Measurements from ENCODE around the gene GZF1.

The GZF1 gene

GRCh38 chr20:23406880-23407279 is 44.9 kb downstream of the GZF1 start:
- Histone ChIP-seq H2AFZ (ENCODE audit: low read depth, low read length, severe bottlenecking) (no peak overlapping the region), H3K9me2 (replicated peaks; ENCODE audit: insufficient read depth, low read length) (no peaks in the 10 kb centered on the region), H3K4me3 (ENCODE audit: insufficient read depth, low read length, poor library complexity, severe bottlenecking) (no peak overlapping the region), H3K9ac (ENCODE audit: low read length) (no peak overlapping the region), H3K79me2 (ENCODE audit: insufficient read depth, low read length) (peaks cover 82% of the 10 kb centered on the region), H3K27ac (ENCODE audit: low read depth, low read length) (no peak overlapping the region), H4K20me1 (ENCODE audit: low read depth, low read length) (no peaks in the 10 kb centered on the region), H3K36me3 (ENCODE audit: low read length) (0 out of 2 replicates have a peak, but pooled peaks cover 3% of the 10 kb centered on the region), H3K9me3 (ENCODE audit: insufficient read depth, low read length) (no peaks in the 10 kb centered on the region), H3K4me2 (ENCODE audit: low read depth, low read length, poor library complexity, severe bottlenecking) (no peak overlapping the region), H3F3A (ENCODE audit: insufficient read depth) (no peaks in the 10 kb centered on the region), H3K27me3 (ENCODE audit: low read length) (no peaks in the 10 kb centered on the region)
- TF ChIP-seq CTCF (IDR thresholded peaks at IDR 0.05; ENCODE audit: insufficient read depth, low read length, poor library complexity, severe bottlenecking) (no peak), EZH2phosphoT487 (conservative IDR thresholded peaks at IDR 0.05; ENCODE audit: low read length) (no peak)

GRCh38 chr20:23407781-23408464 is 45.9 kb downstream of the GZF1 start:
- Histone ChIP-seq H3K9me2 (replicated peaks; ENCODE audit: insufficient read depth, low read length) (no peaks in the 10 kb centered on the region), H3K36me3 (ENCODE audit: low read length) (no peaks in the 10 kb centered on the region), H3K9ac (ENCODE audit: low read length) (no peak overlapping the region), H4K20me1 (ENCODE audit: low read depth, low read length) (peaks cover under 1% of the 10 kb centered on the region; the same call in 1 of the 2 replicates), H3K27me3 (ENCODE audit: low read length) (no peaks in the 10 kb centered on the region), H2AFZ (ENCODE audit: low read depth, low read length, severe bottlenecking) (no peak overlapping the region), H3K9me3 (ENCODE audit: insufficient read depth, low read length) (no peaks in the 10 kb centered on the region), H3K27ac (ENCODE audit: low read depth, low read length) (no peak overlapping the region), H3K4me2 (ENCODE audit: low read depth, low read length, poor library complexity, severe bottlenecking) (no peak overlapping the region), H3K79me2 (ENCODE audit: insufficient read depth, low read length) (peaks cover 91% of the 10 kb centered on the region), H3F3A (ENCODE audit: insufficient read depth) (no peaks in the 10 kb centered on the region), H3K4me3 (ENCODE audit: insufficient read depth, low read length, poor library complexity, severe bottlenecking) (no peak overlapping the region)
- no peak for TF ChIP-seq CTCF (IDR thresholded peaks at IDR 0.05; ENCODE audit: insufficient read depth, low read length, poor library complexity, severe bottlenecking)
- no peak for TF ChIP-seq EZH2phosphoT487 (conservative IDR thresholded peaks at IDR 0.05; ENCODE audit: low read length)

- Histone ChIP-seq H3K79me2 (ENCODE audit: insufficient read depth, low read length) (peaks cover 98% of the 10 kb centered on the region), H3K27me3 (ENCODE audit: low read length) (no peaks in the 10 kb centered on the region), H3K9ac (ENCODE audit: low read length) (no peak overlapping the region), H3K36me3 (ENCODE audit: low read length) (no peaks in the 10 kb centered on the region), H2AFZ (ENCODE audit: low read depth, low read length, severe bottlenecking) (no peak overlapping the region), H3K9me2 (replicated peaks; ENCODE audit: insufficient read depth, low read length) (no peaks in the 10 kb centered on the region), H3F3A (ENCODE audit: insufficient read depth) (no peaks in the 10 kb centered on the region), H4K20me1 (ENCODE audit: low read depth, low read length) (peaks cover 9% of the 10 kb centered on the region; the same call in 1 of the 2 replicates), H3K4me2 (ENCODE audit: low read depth, low read length, poor library complexity, severe bottlenecking) (no peak overlapping the region), H3K27ac (ENCODE audit: low read depth, low read length) (no peak overlapping the region), H3K4me3 (ENCODE audit: insufficient read depth, low read length, poor library complexity, severe bottlenecking) (no peak overlapping the region), H3K9me3 (ENCODE audit: insufficient read depth, low read length) (no peaks in the 10 kb centered on the region)
- TF ChIP-seq EZH2phosphoT487 (conservative IDR thresholded peaks at IDR 0.05; ENCODE audit: low read length) = no peak
- TF ChIP-seq CTCF (IDR thresholded peaks at IDR 0.05; ENCODE audit: insufficient read depth, low read length, poor library complexity, severe bottlenecking) = no peak
Measured at GRCh38 chr20:23408957-23409356, 47.0 kb downstream of the GZF1 start.
